ENCODE results near the gene ACD. TPM values are rescaled to one million over a fixed set of nuclear protein-coding genes. Genes with fewer than 3 reads are reported as not detected.

Gene ACD
- total and polyA plus RNA-seq, 9 of the 15 experiments (the other 6 are each of a cell fraction or from before 2014, with no cell fraction given): 4.2 to 47.4 (median 19.2) TPM

- no peaks in the 10 kb centered on the region for H3K9me1 ChIP-seq (ENCODE audit: control insufficient read depth, insufficient read depth, low read length)
- H4K20me1 ChIP-seq (replicated peaks; ENCODE audit: control insufficient read depth, insufficient read depth, low read length): peaks cover 17% of the 10 kb centered on the region; the same call in 1 of the 2 replicates
- DNase-seq (ENCODE audit: extremely low read depth in 1 of 4, low spot score in 3 of 4): no peak
- no peak overlapping the region for H3K27ac ChIP-seq (ENCODE audit: extremely low read depth, low read depth, low read length)
- no TSS peak for BruUV-seq (replicated peaks)
- ChIA-PET CTCF (ENCODE audit: low intra/inter-chr PET ratio) (interaction anchor here (1.5 kb wide), 1 partner anchor 132 kb away, joined by 3 read pairs; no protein-coding TSS in a partner anchor), POLR2A (no interaction called here)
- no peak overlapping the region for H2AFZ ChIP-seq (ENCODE audit: low read depth, low read length)
- intact Hi-C loops (cut with micrococcal nuclease): no loop called here
- FAIRE-seq: no peak
- no peak overlapping the region for H3K9ac ChIP-seq (ENCODE audit: insufficient read depth in 1 of 2, low read depth in 2 of 2, low read length in 2 of 2)
- peaks cover 4 to 47% of the 10 kb centered on the region in 2 experiments; a peak in 4 of 5 replicates for H3K27me3 ChIP-seq (ENCODE audit: control insufficient read depth in 2 of 2, insufficient read depth in 2 of 2, low read length in 2 of 2)
- TF ChIP-seq TEAD2 (tag; IDR thresholded peaks at IDR 0.05): no peak
- TF ChIP-seq TCF3 (CRISPR knock-in tag; IDR thresholded peaks at IDR 0.05): no peak
- TF ChIP-seq, protein P1, sequence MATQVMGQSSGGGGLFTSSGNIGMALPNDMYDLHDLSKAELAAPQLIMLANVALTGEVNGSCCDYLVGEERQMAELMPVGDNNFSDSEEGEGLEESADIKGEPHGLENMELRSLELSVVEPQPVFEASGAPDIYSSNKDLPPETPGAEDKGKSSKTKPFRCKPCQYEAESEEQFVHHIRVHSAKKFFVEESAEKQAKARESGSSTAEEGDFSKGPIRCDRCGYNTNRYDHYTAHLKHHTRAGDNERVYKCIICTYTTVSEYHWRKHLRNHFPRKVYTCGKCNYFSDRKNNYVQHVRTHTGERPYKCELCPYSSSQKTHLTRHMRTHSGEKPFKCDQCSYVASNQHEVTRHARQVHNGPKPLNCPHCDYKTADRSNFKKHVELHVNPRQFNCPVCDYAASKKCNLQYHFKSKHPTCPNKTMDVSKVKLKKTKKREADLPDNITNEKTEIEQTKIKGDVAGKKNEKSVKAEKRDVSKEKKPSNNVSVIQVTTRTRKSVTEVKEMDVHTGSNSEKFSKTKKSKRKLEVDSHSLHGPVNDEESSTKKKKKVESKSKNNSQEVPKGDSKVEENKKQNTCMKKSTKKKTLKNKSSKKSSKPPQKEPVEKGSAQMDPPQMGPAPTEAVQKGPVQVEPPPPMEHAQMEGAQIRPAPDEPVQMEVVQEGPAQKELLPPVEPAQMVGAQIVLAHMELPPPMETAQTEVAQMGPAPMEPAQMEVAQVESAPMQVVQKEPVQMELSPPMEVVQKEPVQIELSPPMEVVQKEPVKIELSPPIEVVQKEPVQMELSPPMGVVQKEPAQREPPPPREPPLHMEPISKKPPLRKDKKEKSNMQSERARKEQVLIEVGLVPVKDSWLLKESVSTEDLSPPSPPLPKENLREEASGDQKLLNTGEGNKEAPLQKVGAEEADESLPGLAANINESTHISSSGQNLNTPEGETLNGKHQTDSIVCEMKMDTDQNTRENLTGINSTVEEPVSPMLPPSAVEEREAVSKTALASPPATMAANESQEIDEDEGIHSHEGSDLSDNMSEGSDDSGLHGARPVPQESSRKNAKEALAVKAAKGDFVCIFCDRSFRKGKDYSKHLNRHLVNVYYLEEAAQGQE (IDR thresholded peaks at IDR 0.05; ENCODE audit: borderline replicate concordance): peak; percentile 29; the same call in 1 of the 2 replicates
- TF ChIP-seq, protein P1 (CRISPR knock-in tag; IDR thresholded peaks at IDR 0.05; ENCODE audit: low read depth): no peak
- TF ChIP-seq, protein P2, sequence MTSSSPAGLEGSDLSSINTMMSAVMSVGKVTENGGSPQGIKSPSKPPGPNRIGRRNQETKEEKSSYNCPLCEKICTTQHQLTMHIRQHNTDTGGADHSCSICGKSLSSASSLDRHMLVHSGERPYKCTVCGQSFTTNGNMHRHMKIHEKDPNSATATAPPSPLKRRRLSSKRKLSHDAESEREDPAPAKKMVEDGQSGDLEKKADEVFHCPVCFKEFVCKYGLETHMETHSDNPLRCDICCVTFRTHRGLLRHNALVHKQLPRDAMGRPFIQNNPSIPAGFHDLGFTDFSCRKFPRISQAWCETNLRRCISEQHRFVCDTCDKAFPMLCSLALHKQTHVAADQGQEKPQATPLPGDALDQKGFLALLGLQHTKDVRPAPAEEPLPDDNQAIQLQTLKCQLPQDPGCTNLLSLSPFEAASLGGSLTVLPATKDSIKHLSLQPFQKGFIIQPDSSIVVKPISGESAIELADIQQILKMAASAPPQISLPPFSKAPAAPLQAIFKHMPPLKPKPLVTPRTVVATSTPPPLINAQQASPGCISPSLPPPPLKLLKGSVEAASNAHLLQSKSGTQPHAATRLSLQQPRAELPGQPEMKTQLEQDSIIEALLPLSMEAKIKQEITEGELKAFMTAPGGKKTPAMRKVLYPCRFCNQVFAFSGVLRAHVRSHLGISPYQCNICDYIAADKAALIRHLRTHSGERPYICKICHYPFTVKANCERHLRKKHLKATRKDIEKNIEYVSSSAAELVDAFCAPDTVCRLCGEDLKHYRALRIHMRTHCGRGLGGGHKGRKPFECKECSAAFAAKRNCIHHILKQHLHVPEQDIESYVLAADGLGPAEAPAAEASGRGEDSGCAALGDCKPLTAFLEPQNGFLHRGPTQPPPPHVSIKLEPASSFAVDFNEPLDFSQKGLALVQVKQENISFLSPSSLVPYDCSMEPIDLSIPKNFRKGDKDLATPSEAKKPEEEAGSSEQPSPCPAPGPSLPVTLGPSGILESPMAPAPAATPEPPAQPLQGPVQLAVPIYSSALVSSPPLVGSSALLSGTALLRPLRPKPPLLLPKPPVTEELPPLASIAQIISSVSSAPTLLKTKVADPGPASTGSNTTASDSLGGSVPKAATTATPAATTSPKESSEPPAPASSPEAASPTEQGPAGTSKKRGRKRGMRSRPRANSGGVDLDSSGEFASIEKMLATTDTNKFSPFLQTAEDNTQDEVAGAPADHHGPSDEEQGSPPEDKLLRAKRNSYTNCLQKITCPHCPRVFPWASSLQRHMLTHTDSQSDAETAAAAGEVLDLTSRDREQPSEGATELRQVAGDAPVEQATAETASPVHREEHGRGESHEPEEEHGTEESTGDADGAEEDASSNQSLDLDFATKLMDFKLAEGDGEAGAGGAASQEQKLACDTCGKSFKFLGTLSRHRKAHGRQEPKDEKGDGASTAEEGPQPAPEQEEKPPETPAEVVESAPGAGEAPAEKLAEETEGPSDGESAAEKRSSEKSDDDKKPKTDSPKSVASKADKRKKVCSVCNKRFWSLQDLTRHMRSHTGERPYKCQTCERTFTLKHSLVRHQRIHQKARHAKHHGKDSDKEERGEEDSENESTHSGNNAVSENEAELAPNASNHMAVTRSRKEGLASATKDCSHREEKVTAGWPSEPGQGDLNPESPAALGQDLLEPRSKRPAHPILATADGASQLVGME (CRISPR knock-in tag; IDR thresholded peaks at IDR 0.05): no peak
- no peak for TF ChIP-seq ZBTB1 (CRISPR knock-in tag; IDR thresholded peaks at IDR 0.05; ENCODE audit: borderline replicate concordance, low read depth)
- no peak for TF ChIP-seq TCFL5 (CRISPR knock-in tag; conservative IDR thresholded peaks at IDR 0.05)
- peaks cover 15% of the 10 kb centered on the region for H3K36me3 ChIP-seq (ENCODE audit: control insufficient read depth, insufficient read depth, low read length)
- no peak overlapping the region for H3K4me3 ChIP-seq
- H3K79me2 ChIP-seq (ENCODE audit: control insufficient read depth, insufficient read depth, low read length): peaks cover 3% of the 10 kb centered on the region; the same call in 2 of the 3 replicates
- in situ Hi-C loops (cut with MboI): no loop called here
- H3K4me2 ChIP-seq (ENCODE audit: insufficient read depth, low read length): no peak overlapping the region
- peaks cover 2 to 46% of the 10 kb centered on the region in 2 experiments for H3K4me1 ChIP-seq (replicated peaks in 1 of 2; ENCODE audit: control insufficient read depth in 2 of 2, insufficient read depth in 2 of 2, low read length in 2 of 2)
- H3K9me3 ChIP-seq (replicated peaks; ENCODE audit: control insufficient read depth, insufficient read depth, low read depth, low read length): no peaks in the 10 kb centered on the region
- 25% methylated on average over 20 of the region's 25 CpGs for WGBS (ENCODE audit: insufficient coverage, low coverage, missing lambda C conversion rate)
- no peak for ATAC-seq
These were observed 6.2 kb downstream of the ACD start for GRCh38 chr16:67653789-67654402.

Measured in K562 (cell line).